Ammon's horn (tissue), 1 donor: ENCODE data around the gene THUMPD2.
A peak's percentile ranks its signal among the peaks of the same experiment; 100 is the strongest.
"Not testable (repeated sequence)": the region's sequence is repeated elsewhere in the genome, so short reads cannot be mapped to it uniquely, and the experiment has no call there.

Experiments used
- DNase-seq: peaks from one replicate; pipeline ENCODE4 v3.0.0-alpha.2; 2016; ENCODE audit warnings: low spot score

The THUMPD2 gene

GRCh38 chr2:39778775-39779340 lies at the start of gene THUMPD2:
Gene THUMPD2 (minus strand): TSS chr2:39779258. CDS start chr2:39779239, 19 bp downstream.
- DNase-seq: peak; percentile 69

GRCh38 chr2:39821871-39822270 lies 42.8 kb upstream of the THUMPD2 start:
- DNase-seq: no peak

GRCh38 chr2:39816845-39817244 lies 37.8 kb upstream of the THUMPD2 start:
- DNase-seq: no peak

- DNase-seq: no peak
These were observed 37.4 kb upstream of the THUMPD2 start for GRCh38 chr2:39816428-39816827.

- no peak for DNase-seq
These were observed 27.0 kb upstream of the THUMPD2 start for GRCh38 chr2:39805936-39806608.

GRCh38 chr2:39803839-39804238 lies 24.8 kb upstream of the THUMPD2 start:
- no peak for DNase-seq

GRCh38 chr2:39800752-39801151 lies 21.7 kb upstream of the THUMPD2 start:
- no peak for DNase-seq

GRCh38 chr2:39796134-39796533 lies 17.1 kb upstream of the THUMPD2 start:
- no peak for DNase-seq

GRCh38 chr2:39790216-39790818 lies 11.3 kb upstream of the THUMPD2 start:
- not testable (repeated sequence) for DNase-seq

GRCh38 chr2:39787950-39788349 lies 8.9 kb upstream of the THUMPD2 start:
- DNase-seq: no peak

GRCh38 chr2:39786761-39787522 lies 7.9 kb upstream of the THUMPD2 start:
- DNase-seq: no peak

GRCh38 chr2:39782591-39782990 lies 3.5 kb upstream of the THUMPD2 start:
- no peak for DNase-seq

GRCh38 chr2:39781697-39782096 lies 2.6 kb upstream of the THUMPD2 start:
- DNase-seq: no peak

- DNase-seq: no peak
These were observed 2.0 kb upstream of the THUMPD2 start for GRCh38 chr2:39780825-39781600.

- no peak for DNase-seq
These were observed 869 bp upstream of the THUMPD2 start for GRCh38 chr2:39779927-39780326.

- DNase-seq: no peak
These were observed 338 bp upstream of the THUMPD2 start for GRCh38 chr2:39779341-39779851.

GRCh38 chr2:39778233-39778632 lies 825 bp downstream of the THUMPD2 start:
- no peak for DNase-seq

- no peak for DNase-seq
These were observed 6.3 kb downstream of the THUMPD2 start for GRCh38 chr2:39772812-39773152.

GRCh38 chr2:39772086-39772811 lies 6.8 kb downstream of the THUMPD2 start:
- peak; percentile 17 for DNase-seq

- no peak for DNase-seq
These were observed 16.6 kb downstream of the THUMPD2 start for GRCh38 chr2:39762448-39762847.

- DNase-seq: no peak
These were observed 21.9 kb downstream of the THUMPD2 start for GRCh38 chr2:39757156-39757555.
